Measurements from ENCODE around the gene RBBP4.

Gene RBBP4

DNA sequence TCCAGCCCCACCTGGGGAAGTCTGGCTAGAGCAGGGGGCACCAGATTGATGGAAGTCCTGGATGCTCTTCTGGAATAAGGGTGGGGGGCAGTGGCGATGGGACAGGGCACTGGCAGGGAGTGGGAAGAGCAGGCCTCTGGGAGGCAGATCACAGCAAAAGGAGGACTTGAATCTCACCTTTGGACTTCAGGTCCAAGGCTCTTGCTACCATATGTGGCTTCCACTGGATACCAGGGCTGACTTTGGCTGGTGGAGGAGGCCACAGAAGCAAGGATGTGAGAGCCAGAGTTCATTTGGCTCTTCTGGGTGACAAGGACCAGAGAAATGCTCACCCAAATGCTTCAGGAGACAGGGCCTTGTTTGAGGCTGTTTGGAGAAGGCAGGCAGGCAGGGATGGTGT, 67.5 kb downstream of the RBBP4 start:
- DNase-seq (ENCODE audit: low read depth in 4 of 4, low spot score in 1 of 4): no peak

DNA sequence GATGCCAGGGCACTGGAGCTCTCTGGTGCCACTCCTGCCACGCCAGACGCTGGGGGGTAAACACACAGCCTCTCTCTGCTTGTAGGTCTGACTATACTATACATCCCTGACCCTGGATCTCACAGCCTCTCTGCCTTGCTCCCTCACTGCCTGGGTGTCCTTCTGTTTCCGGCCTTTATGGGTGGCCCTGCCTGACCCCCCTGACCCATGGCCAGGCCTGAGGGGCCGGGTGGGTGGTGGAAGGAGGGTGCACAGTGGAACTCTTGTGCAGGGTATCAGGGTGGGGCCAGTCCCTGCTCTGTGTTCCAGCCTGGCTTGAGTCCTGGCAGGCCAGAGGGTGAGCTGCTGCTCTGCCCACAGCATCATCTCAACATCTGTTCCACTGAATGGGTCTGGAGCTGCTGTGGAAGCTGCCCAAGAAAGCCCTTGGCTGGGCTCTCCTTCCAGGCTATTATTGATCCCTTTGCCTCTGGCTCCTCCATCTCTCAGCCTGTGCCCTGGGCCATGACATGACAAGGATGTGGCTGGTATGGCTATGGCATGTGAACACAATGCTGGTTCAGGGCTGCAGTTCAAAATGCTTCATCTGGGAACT, 68.8 kb downstream of the RBBP4 start:
- no peak for DNase-seq (ENCODE audit: low read depth in 4 of 4, low spot score in 1 of 4)

DNA sequence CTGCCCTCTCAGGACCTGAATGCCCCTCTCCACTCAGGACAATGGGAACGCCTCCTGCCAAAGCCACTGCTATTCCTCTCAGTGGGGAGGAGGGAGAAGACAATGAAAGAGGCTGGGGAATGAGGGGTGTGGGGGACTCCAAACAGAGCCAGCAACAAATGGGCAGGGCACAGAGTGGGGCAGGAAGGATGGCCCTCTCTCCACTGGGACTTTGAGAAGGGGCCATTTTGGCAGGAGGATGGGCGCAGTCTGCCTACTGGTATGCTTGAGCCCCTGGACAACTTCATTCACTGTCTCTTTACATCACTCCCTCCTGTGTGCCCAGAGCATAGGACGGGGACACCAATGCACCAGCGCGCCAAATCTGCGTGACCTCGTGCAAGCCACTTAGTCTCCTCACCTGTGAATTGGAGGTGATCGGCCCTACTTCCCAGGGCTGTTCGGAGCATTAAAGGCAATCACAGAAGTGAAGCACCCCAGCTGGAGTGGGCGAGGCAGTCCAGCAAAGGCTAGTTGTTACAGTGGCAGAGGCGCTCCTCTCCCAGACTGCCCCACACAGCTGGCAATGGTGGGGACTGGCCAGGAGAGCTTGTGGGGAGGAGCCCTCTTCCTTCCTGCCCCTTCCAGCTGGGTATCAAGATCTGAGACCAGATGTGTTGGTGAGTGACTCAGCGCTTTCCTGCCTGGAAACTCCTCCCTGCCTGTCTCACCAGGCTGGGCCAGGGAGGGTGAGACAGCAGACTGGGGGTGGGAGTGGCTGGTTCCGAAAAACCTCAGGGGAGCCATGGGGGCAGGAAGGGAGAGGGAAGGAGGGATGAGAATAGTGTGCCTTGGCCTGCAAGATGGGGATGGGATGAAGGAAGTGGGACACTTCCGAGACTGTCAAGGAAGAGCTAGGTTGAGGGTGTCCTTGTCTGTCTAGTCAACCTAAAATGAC, 73.9 kb downstream of the RBBP4 start:
- DNase-seq (ENCODE audit: low read depth in 4 of 4, low spot score in 1 of 4): peak in 1 of 4 experiments; percentile 13

DNA sequence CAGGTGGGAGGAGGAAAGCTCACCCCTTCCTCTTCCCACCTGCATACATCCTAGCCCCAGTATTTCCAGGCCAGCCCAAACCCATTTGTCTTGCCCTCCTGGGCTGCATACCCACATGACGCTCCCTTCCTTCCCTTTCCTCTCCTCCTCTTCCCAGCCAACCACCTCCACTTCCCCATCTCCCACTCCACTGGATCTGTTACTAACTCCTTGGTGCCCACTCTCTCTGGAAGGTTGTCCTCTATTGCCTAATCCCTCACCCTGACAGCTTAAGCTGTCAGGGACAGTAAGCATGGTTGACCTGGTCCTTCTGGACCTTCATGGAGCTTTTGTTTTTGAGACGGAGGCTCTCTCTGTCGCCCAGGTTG, 74.6 kb downstream of the RBBP4 start:
- DNase-seq (ENCODE audit: low read depth in 4 of 4, low spot score in 1 of 4): no peak

DNA sequence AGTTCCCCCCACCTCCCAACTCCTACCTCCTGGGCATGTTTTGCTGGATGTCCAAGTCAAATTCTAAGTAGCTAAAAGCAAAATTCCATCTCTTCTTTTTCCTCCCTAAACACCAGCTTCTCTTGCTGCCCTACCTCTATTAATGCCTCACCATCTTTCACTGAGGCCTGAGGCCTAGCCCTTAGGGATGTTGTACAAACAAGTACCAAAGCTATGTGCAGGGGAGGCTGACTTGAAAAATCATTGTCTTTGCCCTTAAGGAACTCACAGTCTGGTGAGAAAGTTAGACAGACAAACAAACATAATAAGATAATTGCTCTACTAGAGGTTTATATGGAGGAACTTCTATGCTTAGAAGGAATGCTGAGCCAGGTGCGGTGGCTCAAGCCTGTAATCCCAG, 76.9 kb downstream of the RBBP4 start:
- DNase-seq (ENCODE audit: low read depth in 4 of 4, low spot score in 1 of 4): no peak

DNA sequence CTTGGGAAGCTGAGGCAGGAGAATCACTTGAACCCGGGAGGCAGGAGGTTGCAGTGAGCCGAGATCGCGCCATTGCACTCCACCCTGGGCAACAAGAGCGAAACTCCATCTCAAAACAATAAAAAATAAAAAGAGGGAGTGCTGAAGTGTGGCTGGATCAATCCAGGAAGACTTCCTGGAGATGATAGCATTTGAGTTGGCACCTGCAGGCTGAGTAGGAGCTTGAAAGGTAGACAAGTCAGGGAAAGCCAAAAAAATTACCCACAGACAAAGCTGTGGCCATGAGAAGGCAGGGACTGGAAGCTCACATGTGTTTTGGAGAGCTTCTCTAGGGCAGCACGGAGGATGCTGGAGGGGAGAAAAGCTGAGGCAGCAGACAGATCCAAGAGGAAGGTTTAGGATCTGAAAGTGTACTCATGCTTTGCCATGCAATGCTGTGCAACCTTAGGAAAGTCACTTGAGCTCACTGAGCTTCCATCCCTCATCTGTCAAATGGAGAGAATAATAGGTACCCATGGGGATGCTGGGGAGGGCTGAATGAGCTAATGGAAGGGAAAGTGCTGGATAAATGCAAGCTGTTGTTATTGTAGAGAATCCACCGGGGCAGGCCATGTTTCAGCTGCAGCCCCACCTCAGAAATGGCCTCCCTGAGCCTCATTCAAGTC, 77.5 kb downstream of the RBBP4 start:
- DNase-seq (ENCODE audit: low read depth in 4 of 4, low spot score in 1 of 4): no peak

DNA sequence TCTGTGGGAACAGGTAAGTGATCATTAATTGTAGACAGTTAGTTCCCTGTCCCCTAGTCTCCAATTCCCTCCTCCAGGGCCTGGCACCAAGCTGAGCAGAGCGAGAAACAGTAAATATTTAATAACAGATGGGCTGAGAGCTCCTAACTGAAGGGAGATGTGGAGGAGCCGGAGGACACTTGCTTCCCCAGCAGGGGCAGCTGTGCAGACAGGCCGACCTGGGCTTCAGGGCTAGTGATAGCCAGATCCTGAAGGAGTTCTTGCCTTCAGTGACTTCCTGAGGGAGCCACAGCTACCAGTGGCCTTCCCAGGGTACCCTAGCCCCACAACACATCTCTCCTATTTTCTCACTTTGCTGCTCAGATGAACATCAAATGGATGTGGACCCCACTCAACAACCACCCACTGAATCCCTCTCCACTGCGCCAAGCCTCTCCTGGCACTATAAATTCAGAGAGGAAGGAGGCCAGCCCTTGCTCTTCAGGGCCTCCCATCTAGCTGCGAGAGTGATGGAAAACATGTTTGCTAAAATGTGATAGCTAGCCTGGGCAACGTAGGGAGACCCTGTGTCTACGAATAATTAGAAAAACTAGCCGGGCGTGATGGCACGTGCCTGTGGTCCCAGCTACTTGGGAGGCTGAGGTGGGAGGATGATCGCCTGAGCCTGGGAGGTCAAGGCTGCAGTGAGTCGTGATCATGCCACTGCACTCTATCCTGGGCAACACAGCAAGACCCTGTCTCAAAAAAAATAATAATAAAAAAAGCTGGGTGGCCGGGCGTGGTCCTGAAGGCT, 78.4 kb downstream of the RBBP4 start:
- DNase-seq (ENCODE audit: low read depth in 4 of 4, low spot score in 1 of 4): no peak

DNA sequence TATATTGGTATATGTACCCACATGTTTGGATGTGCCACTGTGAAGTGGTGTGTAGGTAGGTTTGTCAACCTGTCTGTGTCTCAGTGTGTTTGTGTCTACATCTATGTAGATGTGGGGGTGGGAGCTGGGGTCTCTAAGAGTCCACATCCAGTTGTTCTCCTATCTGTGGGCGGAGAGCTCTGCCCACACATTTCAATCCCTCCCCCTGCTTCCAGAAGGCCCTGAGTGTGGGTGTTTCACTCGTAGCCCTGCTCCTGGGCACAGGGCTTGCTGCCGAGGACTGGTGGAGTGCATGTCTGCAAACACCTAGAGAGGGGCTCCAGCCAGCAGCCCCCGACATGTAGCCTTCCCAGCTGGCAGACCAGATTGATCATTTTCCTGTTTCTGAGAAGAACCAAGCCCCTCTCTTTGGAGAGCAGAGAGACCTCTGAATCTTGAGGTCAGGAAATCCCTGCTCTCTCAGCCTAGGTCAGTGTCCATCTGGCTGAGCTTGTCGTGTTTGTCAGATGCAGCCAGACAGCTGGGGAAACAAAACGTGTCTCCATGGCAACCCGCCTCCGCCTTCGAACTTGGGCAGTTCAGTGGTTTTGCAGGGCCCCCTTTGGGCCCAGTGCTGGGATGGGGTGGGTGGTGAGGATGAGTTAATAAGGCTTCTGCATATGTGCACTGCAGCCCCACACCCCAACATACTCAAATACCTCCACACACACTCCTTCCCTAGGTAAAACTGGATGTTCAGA, 82.7 kb downstream of the RBBP4 start:
- DNase-seq (ENCODE audit: low read depth in 4 of 4, low spot score in 1 of 4): no peak

Measured in stimulated activated CD4-positive, alpha-beta T cell treated with anti-CD3 and anti-CD28 coated beads, Interleukin-1b, Interleukin-23, amount 100 ng/mL, for 24 hours (primary cell).